Endothelial cell of umbilical vein (primary cell): ENCODE data around the gene CLEC20A. TPM values are rescaled to one million over a fixed set of nuclear protein-coding genes. Genes with fewer than 3 reads are reported as not detected.

Experiments used
- BruUV-seq: library from RNA; stranded (reverse); fragments of 400-500 nt; replicated peaks from 2 replicates; lab custom pipeline; 2021; lab: Mats Ljungman, UMichigan
- CTCF ChIA-PET: fragments of 300-600, 350-600 bp; sonication (Branson Sonifier 250); formaldehyde crosslinking; loops from one replicate; lab custom pipeline; 2021; ENCODE audit warnings: antibody characterized with exemption, inconsistent platforms; lab: Charles Lee
- POLR2A ChIA-PET: fragments of 300-600, 350-600 bp; sonication (Branson Sonifier 250); formaldehyde crosslinking; loops from one replicate; lab custom pipeline; 2021; ENCODE audit warnings: antibody characterized with exemption, inconsistent platforms; lab: Charles Lee
- DNase-seq: peaks from one replicate; pipeline ENCODE4 v3.0.0-alpha.2; 2011; ENCODE audit warnings: low read depth, low spot score
- FAIRE-seq: peaks from 2 replicates; lab custom pipeline; 2011; peaks lifted over from hg19 to GRCh38; lab: Jason Lieb, UNC
- H2AFZ ChIP-seq: 2 replicates; pipeline ENCODE4 v1.6.0; 2012; ENCODE audit warnings: low read depth, low read length, control low read depth, inconsistent platforms
- H3K27ac ChIP-seq: 2 replicates; pipeline ENCODE4 v1.5.1; 2011; ENCODE audit warnings: low read depth, mild to moderate bottlenecking, control low read depth, low read length, moderate library complexity; ENCODE audit not compliant: insufficient read depth
- H3K27me3 ChIP-seq, 2 experiments: 2 replicates each; pipeline versions ENCODE4 v1.6.0 to v1.6.1; 2011; ENCODE audit warnings: low read length in 2 of 2, mixed read lengths in 1 of 2; ENCODE audit not compliant: control insufficient read depth in 2 of 2, insufficient read depth in 2 of 2
- H3K36me3 ChIP-seq, 2 experiments: 2 replicates in 1 of 2; 3 replicates in 1 of 2; pipeline ENCODE4 v1.5.1; 2011; ENCODE audit warnings: low read length in 2 of 2, mild to moderate bottlenecking in 1 of 2, moderate library complexity in 1 of 2; ENCODE audit not compliant: control insufficient read depth in 2 of 2, insufficient read depth in 2 of 2; ENCODE audit errors: extremely low read depth in 1 of 2
- H3K4me1 ChIP-seq: 3 replicates; pipeline ENCODE4 v1.5.1; 2011; ENCODE audit warnings: mild to moderate bottlenecking, low read length; ENCODE audit not compliant: control insufficient read depth, insufficient read depth; ENCODE audit errors: extremely low read depth
- H3K4me2 ChIP-seq: 2 replicates; pipeline ENCODE4 v1.6.1; 2011; ENCODE audit warnings: low read length, control low read depth, mixed read lengths; ENCODE audit not compliant: insufficient read depth
- H3K4me3 ChIP-seq, 3 experiments: fragments of 200-600 bp in 1 of 3; sonication (generic), shearing (Covaris generic) in 1 of 3; replicated peaks in 1 of 3; 2 replicates each; pipeline ENCODE4 v1.5.1; 2011 to 2016; ENCODE audit warnings: control low read depth in 3 of 3, low read length in 3 of 3, mild to moderate bottlenecking in 2 of 3, inconsistent platforms in 1 of 3, low read depth in 1 of 3, moderate library complexity in 1 of 3; ENCODE audit not compliant: insufficient read depth in 1 of 3
- H3K79me2 ChIP-seq: 2 replicates; pipeline ENCODE4 v1.6.0; 2012; ENCODE audit warnings: low read length, inconsistent platforms; ENCODE audit not compliant: control insufficient read depth, insufficient read depth
- H3K9ac ChIP-seq: replicated peaks from 2 replicates; pipeline ENCODE3; 2011; ENCODE audit warnings: low read length, control low read depth; ENCODE audit not compliant: insufficient read depth; ENCODE audit errors: extremely low read depth
- H3K9me1 ChIP-seq: replicated peaks from 3 replicates; pipeline ENCODE4 v1.6.0; 2011; ENCODE audit warnings: mild to moderate bottlenecking, low read length; ENCODE audit not compliant: control insufficient read depth, insufficient read depth; ENCODE audit errors: extremely low read depth
- H3K9me3 ChIP-seq: replicated peaks from 2 replicates; pipeline ENCODE4 v1.5.1; 2012; ENCODE audit warnings: low read length, inconsistent platforms; ENCODE audit not compliant: control insufficient read depth, insufficient read depth
- H4K20me1 ChIP-seq: replicated peaks from 2 replicates; pipeline ENCODE3; 2011; ENCODE audit warnings: mild to moderate bottlenecking, low read length; ENCODE audit not compliant: control insufficient read depth, insufficient read depth; ENCODE audit errors: extremely low read depth
- EZH2 ChIP-seq: IDR thresholded peaks from 2 replicates; pipeline ENCODE4 v1.6.1; 2012; ENCODE audit warnings: borderline replicate concordance, low read depth, mild to moderate bottlenecking, moderate library complexity, low read length, inconsistent platforms; ENCODE audit not compliant: severe bottlenecking
- FOS ChIP-seq: IDR thresholded peaks from 2 replicates; pipeline ENCODE4 v1.6.1; 2011; ENCODE audit warnings: mild to moderate bottlenecking, low read length, moderate library complexity, borderline replicate concordance; ENCODE audit not compliant: insufficient read depth
- GATA2 ChIP-seq: IDR thresholded peaks from 2 replicates; pipeline ENCODE4 v1.7.0; 2011; ENCODE audit warnings: low read depth, mild to moderate bottlenecking, moderate library complexity, mixed read lengths, low read length; ENCODE audit not compliant: insufficient read length, insufficient read depth
- JUN ChIP-seq: IDR thresholded peaks from 2 replicates; pipeline ENCODE4 v1.6.1; 2011; ENCODE audit warnings: borderline replicate concordance, low read depth; ENCODE audit not compliant: insufficient read length, insufficient read depth
- MYC ChIP-seq: IDR thresholded peaks from one replicate; pipeline ENCODE4 v1.6.1; 2011; ENCODE audit warnings: mild to moderate bottlenecking, low read depth, low read length
- POLR2A ChIP-seq: IDR thresholded peaks from 2 replicates; pipeline ENCODE4 v1.6.1; 2012; ENCODE audit warnings: low read depth, mild to moderate bottlenecking, control low read depth, low read length
- POLR2AphosphoS5 ChIP-seq: IDR thresholded peaks from 2 replicates; pipeline ENCODE4 v1.6.1; 2012; ENCODE audit warnings: low read depth, mild to moderate bottlenecking, control low read depth, low read length, moderate library complexity; ENCODE audit not compliant: insufficient read depth
- dilution Hi-C: fragments of 300-500 bp; cut with MboI; formaldehyde crosslinking; loops from one replicate; pipeline ENCODE4 v1.15.0; 2019; ENCODE audit warnings: low sequenced_read_pairs; ENCODE audit not compliant: extremely low pct_ligation_motif_present
- intact Hi-C: fragments of 100-400 bp; cut with micrococcal nuclease; formaldehyde crosslinking; loops from one replicate; pipeline ENCODE4 v1.10.0; 2022
- polyA plus RNA-seq, 4 experiments: library from polyadenylated mRNA; depleted of rRNA in 3 of 4; stranded (reverse) in 3 of 4; unstranded in 1 of 4; fragments of >200 nt; gene quantifications; 2 replicates each; pipeline versions ENCODE4 v1.2.1 to v1.2.3, GENCODE V29; 2011 to 2012; ENCODE audit warnings: missing spikeins in 1 of 4
- total RNA-seq: library from RNA; stranded (reverse); gene quantifications from 2 replicates; pipeline ENCODE4 v1.2.3, GENCODE V29; 2021
- TF ChIP-seq, protein P1 (sequence below): IDR thresholded peaks from 2 replicates; pipeline ENCODE4 v1.6.1; 2011; ENCODE audit not compliant: insufficient read depth, insufficient read length
- TF ChIP-seq, protein P2 (sequence below), 2 donors: IDR thresholded peaks; 1 replicate in 1 of 2; 2 replicates in 1 of 2; pipeline ENCODE4 v1.5.1; 2011; ENCODE audit warnings: low read length in 2 of 2, mild to moderate bottlenecking in 2 of 2, moderate library complexity in 2 of 2, control low read depth in 1 of 2, inconsistent platforms in 1 of 2, low read depth in 1 of 2; ENCODE audit not compliant: insufficient read depth in 1 of 2; ENCODE audit errors: extremely low read depth in 1 of 2

CLEC20A gene
- total and polyA plus RNA-seq, 2 donors (not counting 3 experiments of a cell fraction or from before 2014, with no cell fraction given), result not detected

DNA sequence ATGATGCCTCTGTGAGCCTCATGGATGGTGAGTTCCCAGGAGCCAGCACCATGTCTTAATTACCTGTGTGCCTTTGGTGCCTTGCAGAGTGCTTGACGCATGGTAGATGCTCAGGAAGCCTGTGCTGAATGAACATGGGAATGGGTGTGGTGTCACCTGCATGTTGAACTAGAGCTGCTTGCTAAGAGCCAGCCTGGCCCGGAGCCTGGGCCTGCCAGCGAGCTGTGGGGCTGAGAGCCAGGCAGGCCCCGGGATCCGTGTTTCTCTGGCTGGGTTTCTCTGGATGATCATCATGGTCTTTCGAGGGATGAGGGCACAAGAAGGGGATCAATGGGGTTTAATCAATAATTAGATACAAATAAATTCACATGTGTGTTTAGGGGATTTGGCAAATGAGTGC lies 9.4 kb upstream of the CLEC20A start:
- BruUV-seq, result no TSS peak
- no peaks in the 10 kb centered on the region for H4K20me1 ChIP-seq
- no peaks in the 10 kb centered on the region for H3K4me1 ChIP-seq
- ChIA-PET CTCF (interaction anchor here (0.9 to 10.5 kb wide), 5 partner anchors 11 to 208 kb away, joined by 3 to 240 read pairs (median 3); no protein-coding TSS in a partner anchor), POLR2A (no interaction called here)
- no peak for DNase-seq
- no peak overlapping the region for H3K4me2 ChIP-seq
- no peaks in the 10 kb centered on the region for H3K36me3 ChIP-seq
- H2AFZ ChIP-seq, result no peak overlapping the region
- no peak overlapping the region for H3K4me3 ChIP-seq
- no peak for FAIRE-seq
- no peaks in the 10 kb centered on the region for H3K9me3 ChIP-seq
- H3K9me1 ChIP-seq, result no peaks in the 10 kb centered on the region
- no peaks in the 10 kb centered on the region for H3K79me2 ChIP-seq
- no peak overlapping the region for H3K27ac ChIP-seq
- intact Hi-C loops (no loop called here), dilution Hi-C loops (no loop called here)
- TF ChIP-seq POLR2A (no peak), POLR2AphosphoS5 (no peak), MYC (no peak), JUN (no peak), GATA2 (no peak), FOS (no peak), EZH2 (no peak)
- TF ChIP-seq, protein P1, sequence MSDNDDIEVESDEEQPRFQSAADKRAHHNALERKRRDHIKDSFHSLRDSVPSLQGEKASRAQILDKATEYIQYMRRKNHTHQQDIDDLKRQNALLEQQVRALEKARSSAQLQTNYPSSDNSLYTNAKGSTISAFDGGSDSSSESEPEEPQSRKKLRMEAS, result no peak
- TF ChIP-seq, protein P2, sequence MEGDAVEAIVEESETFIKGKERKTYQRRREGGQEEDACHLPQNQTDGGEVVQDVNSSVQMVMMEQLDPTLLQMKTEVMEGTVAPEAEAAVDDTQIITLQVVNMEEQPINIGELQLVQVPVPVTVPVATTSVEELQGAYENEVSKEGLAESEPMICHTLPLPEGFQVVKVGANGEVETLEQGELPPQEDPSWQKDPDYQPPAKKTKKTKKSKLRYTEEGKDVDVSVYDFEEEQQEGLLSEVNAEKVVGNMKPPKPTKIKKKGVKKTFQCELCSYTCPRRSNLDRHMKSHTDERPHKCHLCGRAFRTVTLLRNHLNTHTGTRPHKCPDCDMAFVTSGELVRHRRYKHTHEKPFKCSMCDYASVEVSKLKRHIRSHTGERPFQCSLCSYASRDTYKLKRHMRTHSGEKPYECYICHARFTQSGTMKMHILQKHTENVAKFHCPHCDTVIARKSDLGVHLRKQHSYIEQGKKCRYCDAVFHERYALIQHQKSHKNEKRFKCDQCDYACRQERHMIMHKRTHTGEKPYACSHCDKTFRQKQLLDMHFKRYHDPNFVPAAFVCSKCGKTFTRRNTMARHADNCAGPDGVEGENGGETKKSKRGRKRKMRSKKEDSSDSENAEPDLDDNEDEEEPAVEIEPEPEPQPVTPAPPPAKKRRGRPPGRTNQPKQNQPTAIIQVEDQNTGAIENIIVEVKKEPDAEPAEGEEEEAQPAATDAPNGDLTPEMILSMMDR (IDR thresholded peaks at IDR 0.05; ENCODE audit: extremely low read depth in 1 of 2, insufficient read depth in 1 of 2, low read depth in 1 of 2, low read length in 2 of 2), result no peak
- no peak overlapping the region for H3K9ac ChIP-seq
- H3K27me3 ChIP-seq, result no peaks in the 10 kb centered on the region
